DLD1 (cell line): ENCODE data around the gene SLC2A13.
"Not testable (repeated sequence)": the region's sequence is repeated elsewhere in the genome, so short reads cannot be mapped to it uniquely, and the experiment has no call there.

Source experiments
- in situ Hi-C: cut with HindIII; loops from 2 replicates; pipeline ENCODE4 v1.10.0; 2017; ENCODE audit warnings: low sequenced_read_pairs

Gene SLC2A13

DNA sequence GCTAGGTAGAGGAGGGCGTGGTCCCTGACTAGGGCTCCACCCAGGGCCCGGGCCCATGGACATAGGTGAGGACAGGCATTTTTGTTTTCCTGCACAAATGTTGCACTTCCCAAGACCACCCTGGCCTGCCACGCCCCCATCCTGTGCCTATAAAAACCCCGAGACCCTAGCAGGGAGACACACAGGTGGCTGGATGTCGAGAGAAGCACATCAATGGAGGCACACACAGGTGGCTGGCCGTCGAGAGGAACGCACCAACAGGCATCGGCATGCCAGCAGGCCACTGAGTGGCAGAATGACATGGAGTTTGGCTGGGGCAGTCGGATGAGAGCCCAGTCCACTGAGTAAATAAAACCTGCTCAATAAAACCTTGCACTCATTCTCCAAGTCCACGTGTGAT lies 328.4 kb downstream of the SLC2A13 start:
- in situ Hi-C loops: no loop called here

DNA sequence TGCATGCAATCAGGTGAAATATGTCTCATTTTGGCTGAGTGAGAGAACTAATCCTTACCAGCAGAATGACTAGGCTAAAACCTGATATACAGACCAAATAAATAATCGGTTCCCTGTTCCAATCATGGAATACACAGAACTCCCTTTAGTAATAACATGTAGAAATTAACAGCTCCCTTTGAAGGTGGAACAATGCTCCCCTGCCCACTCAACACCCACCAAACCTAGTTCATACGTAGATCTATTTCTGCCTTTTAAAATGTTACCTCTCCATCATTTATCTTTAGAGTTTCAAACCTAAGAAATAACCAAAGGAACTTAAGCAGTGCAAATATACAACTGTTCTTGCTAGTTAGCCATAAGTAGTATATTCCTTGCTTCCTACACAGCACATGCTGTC lies 332.6 kb downstream of the SLC2A13 start:
- in situ Hi-C loops: no loop called here

DNA sequence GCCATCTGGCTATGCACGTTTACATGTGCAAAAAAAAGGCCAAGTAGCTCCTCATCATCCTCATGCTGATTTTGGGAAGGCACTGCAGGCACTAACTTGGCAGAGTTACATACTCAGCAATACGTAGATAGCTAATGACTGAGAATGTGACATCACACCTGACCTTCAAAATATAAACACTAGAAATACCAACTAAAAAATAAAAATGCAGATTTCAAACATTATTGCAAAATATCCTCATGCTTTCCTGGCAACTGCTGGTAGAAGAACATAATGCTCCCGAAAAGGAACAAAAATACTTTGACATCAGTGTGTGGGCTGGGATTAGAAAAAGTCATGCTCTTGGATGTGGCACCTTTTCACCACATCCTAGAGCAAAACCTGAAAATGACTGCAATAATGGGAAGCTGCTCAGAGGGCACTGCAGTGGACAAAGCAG lies 333.0 kb downstream of the SLC2A13 start:
- in situ Hi-C loops: no loop called here

DNA sequence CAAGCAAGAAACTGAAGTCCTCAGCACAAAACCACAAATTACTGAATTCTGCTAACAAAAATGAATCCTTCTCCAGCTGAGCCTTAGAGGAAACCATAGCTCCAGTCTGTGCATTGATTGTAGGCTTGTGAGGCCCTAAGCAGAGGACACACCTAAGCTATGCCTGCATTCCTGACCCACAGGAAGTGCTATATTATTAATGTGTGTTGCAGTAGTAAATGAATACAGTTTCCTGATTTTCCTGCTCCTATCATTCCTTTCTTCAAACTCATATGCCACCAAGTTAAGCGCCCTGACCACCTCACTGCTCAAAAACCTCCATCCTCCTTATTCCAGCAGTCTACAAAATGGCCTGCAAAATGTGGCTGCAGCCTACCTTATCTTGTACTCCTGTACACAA lies 334.4 kb downstream of the SLC2A13 start:
- in situ Hi-C loops: no loop called here

DNA sequence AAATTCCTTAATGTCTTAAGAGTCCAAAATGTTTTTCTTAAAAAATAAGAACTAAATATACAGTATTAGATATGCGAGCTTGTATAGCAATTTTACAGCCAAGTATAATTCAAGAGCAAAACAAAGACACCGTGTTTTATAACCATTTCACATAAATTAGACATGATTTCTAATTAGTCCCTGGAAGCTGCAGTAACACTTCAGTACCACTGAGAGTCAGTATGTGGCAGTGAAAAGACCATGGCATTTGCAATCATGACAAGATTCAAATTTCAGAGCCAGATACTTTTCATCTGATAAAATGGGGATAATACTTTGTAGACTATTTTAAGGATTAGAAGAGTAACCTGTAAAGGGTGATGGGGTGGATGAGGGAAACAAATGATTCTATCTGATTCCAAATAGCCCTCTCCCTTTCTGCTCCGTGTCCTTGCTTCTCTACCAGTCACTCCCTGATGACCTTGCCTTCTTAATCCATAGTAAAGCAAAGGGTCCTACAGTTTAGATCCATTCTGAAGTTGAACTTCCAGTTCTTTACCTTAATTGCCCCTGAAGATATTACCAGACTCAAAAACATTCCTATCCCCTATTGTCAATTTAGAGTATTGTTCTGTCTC lies 340.8 kb downstream of the SLC2A13 start:
- in situ Hi-C loops: no loop called here

DNA sequence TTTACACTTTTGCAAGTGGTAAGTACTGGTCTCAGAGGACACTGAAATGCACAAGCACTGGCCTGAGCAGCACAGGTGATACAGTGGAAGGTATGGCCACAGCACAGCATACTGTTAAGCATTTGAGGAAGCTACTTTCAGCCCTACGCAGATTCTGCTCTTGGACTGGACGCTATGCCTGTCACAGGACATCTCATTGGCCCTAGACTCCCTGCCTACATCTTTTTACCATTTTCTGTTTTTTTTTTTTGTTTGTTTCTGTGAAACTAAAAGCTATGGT lies 342.1 kb downstream of the SLC2A13 start:
- in situ Hi-C loops: no loop called here

DNA sequence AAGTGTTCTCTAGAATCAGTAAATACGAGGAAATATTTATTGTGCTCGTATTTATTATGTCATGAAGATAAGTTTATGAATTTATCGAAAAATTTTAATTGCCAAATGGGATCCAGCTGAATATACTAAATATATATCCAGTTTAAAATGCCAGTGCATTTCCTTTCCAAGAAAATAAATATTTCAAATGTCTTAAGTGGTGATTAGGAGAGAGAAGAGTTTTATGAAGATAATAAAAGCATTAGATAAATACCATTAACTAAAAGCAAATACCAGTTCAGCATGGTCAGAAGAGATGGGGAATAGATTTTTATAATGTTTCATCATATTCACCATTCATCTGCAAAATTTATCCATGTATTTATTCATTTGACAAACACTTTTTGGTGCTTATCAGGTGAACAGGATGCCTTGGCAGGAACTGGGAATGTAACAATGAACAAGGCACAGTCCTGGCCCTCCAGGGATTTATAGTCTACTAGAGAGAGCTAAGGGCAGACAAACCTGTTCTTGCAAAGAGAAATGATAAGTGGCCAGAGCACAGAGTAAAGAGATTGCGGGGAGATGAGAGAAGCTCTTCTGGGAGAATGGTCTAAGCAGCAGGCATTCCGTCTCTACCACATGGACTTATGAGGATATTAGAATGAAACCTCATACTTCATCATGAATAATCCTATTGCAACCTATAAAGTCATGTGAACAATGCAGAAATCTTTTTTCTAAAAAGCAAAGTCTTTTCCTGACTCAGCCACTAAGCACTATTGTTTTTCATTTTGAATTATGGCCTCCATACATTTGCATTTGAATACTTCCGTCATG lies 342.6 kb downstream of the SLC2A13 start:
- in situ Hi-C loops: no loop called here

DNA sequence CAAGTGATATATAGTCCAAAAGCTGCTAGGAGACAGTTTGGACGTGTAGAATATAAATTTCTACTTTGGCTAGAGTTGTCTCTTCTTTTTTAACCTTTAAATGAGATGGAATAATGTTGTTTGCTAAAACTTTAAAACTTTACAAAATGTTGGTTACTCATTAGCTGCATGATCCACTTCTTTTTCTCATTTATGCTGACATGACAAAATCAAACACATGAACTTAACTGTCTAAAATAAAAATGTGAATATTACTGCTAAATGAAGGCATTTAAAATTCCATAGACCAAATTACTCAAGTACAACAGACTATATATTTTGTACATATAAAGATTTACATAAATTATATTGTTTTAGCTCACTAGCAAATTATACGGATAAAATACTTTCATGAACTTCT lies 350.4 kb downstream of the SLC2A13 start:
- in situ Hi-C loops: no loop called here

DNA sequence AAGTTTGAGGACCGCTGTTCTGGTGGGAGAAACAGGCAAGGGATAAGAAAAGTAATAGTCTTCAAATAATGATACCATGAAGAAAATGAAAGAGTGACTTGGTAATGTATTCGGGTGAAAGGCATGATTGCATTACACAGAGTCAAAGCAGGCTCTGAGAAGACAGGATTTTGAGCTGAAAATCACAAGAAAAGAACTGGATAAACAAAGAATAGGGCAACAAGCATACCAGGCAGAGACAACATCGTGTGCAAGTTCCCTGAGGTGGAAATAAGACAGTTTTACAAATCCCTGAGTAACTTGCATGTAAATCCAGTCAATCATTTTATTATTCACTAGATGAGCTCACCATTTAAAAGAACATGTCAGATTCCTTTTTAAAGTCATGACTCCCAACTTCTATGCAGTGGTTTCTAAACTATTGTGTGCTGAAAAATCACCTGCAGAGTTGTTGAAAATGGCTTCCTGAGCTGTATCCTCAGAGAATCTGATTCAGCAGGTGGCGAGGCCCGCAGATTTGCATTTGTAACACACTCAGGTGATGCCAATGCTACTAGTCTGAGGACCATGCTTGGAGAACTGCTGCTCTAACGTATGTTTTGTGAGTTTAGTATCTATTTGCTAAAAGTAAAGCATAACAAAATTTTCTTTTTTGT lies 353.3 kb downstream of the SLC2A13 start:
- in situ Hi-C loops: no loop called here

DNA sequence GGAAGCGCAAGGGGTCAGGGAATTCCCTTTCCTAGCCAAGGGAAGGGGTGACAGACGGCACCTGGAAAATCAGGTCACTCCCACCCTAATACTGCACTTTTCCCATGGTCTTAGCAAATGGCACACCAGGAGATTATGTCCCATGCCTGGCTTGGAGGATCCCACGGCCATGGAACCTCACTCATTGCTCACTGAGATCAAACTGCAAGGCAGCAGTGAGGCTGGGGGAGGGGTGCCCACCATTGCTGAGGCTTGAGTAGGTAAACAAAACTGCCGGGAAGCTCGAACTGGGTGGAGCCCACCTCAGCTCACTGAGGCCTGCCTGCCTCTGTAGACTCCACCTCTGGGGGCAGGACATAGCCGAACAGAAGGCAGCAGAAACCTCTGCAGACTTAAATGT lies 359.7 kb downstream of the SLC2A13 start:
- in situ Hi-C loops: not testable (repeated sequence)

DNA sequence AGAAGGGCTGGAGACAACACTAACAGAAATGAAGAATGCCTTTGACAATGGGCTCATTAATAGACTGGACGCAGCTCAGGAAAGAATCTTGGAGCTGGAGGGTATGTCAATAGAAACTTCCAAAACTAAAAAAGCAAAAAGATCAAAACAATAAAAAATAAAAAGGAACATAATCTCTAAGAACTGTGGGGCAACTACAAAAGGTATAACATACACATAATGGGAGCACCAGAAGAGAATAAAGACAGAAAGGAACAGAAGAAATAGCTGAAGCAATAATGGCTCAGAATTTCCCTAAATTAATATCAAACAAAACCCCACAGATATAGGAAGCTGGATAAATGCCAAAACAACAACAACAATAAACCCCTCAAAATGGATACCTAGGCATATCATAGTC lies 362.2 kb downstream of the SLC2A13 start:
- in situ Hi-C loops: no loop called here

DNA sequence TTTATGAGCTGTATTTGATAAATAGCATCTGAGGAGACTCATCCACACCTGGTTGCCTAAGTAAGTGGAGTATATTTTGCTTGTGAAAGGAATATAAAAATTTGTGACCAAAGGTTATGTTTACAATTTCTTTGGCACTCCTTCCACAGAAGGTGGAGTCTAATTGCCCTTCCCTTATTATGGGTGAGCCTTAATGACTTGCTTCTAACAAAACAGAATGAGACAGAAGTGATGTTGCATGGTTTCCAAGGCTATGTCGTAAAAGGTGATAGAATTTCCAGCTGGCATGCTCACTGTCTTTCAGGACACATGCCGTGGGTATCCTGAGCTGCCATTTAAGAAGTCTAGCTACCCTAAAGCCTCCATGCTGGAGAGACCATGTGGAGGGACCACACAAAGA lies 369.5 kb downstream of the SLC2A13 start:
- in situ Hi-C loops: no loop called here

DNA sequence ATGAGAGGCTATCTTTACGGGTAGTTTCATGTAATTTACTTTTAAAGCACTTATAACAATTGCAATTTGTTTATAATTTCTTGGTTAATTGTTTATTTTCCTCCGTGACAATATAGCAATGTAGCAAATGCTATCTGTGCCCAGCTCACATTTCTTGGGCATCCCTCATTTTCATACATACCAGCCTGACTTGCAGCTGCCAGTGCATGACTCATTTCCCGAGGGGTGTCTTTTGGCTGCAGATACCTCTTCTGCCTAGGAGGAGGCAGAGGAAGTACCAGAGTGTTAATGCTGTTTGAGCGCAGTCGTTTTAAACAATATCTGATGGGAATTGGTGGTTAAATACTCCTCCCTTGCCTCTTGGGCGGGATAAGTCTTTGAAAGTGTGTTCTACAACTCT lies 382.1 kb downstream of the SLC2A13 start:
- in situ Hi-C loops: no loop called here

DNA sequence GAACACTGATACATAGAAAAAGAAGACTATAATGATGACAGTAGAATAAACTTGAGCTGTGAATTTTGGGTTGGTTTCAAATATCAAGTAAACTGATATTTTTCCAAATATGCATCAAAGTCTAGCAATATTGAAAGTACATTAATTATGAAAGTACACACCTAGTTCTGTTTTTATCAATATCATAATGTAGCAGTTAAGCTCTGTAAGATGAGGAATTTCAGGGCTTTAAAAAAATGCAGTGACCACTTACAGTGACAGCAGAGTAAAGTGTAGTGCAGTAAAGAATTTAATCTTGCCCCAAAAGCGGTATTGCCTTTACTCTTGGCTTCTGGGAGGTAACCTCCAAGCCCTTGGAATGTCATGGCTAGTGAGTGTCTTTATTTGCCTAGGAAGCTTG lies 383.4 kb downstream of the SLC2A13 start:
- in situ Hi-C loops: no loop called here

DNA sequence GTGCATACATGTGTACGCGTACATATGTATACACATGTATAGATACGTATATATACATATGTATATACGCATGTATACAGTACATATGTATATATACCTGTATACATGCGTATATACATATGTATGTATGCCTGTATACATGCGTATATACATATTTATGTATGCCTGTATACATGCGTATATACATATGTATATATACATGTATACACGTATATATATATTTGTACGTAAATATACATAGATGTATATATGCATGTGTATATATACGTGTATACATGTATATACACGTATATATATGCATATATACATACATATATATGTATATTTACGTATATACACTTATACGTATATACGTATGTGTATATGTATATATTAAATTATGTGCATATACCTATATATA lies 392.3 kb downstream of the SLC2A13 start:
- in situ Hi-C loops: no loop called here

DNA sequence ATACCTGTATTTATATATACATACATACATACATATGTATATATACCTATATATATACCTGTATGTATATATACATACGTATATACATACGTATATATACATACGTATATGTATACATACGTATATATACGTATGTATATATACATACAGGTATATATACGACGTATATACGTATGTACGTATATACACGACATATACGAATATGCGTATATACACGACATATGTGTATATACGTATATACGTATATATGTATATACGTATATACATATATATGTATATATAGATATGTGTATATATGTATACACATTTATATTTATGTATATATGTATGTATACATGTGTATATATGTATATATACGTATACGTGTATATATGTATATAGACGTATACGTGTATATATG lies 393.5 kb downstream of the SLC2A13 start:
- in situ Hi-C loops: no loop called here
